IPS-NIHi11 (cell line): ENCODE data around the gene INO80.

Experiments used
- DNase-seq: peaks from one replicate; pipeline ENCODE4 v3.0.0; 2012; ENCODE audit warnings: mixed read lengths, low spot score

Gene INO80

GRCh38 chr15:41001524-41002214 lies 114.4 kb downstream of the INO80 start:
- DNase-seq, result no peak

GRCh38 chr15:40999190-40999589 lies 116.9 kb downstream of the INO80 start:
- DNase-seq, result no peak

GRCh38 chr15:40995656-40996055 lies 120.4 kb downstream of the INO80 start:
- DNase-seq, result no peak

GRCh38 chr15:40992825-40993224 lies 123.3 kb downstream of the INO80 start:
- no peak for DNase-seq

- DNase-seq, result no peak
Measured at GRCh38 chr15:40992241-40992741, 123.8 kb downstream of the INO80 start.

- no peak for DNase-seq
Measured at GRCh38 chr15:40991355-40991754, 124.7 kb downstream of the INO80 start.

GRCh38 chr15:40990789-40991188 lies 125.3 kb downstream of the INO80 start:
- DNase-seq, result no peak

GRCh38 chr15:40990080-40990479 lies 126.0 kb downstream of the INO80 start:
- DNase-seq, result no peak

GRCh38 chr15:40988156-40988555 lies 127.9 kb downstream of the INO80 start:
- no peak for DNase-seq

GRCh38 chr15:40986820-40987219 lies 129.3 kb downstream of the INO80 start:
- DNase-seq, result no peak

GRCh38 chr15:40985541-40986330 lies 130.3 kb downstream of the INO80 start:
- no peak for DNase-seq

GRCh38 chr15:40984964-40985363 lies 131.1 kb downstream of the INO80 start:
- DNase-seq, result no peak

GRCh38 chr15:40984406-40984805 lies 131.7 kb downstream of the INO80 start:
- DNase-seq, result no peak

- no peak for DNase-seq
Measured at GRCh38 chr15:40982855-40983254, 133.2 kb downstream of the INO80 start.

GRCh38 chr15:40981186-40981585 lies 134.9 kb downstream of the INO80 start:
- no peak for DNase-seq

- no peak for DNase-seq
Measured at GRCh38 chr15:40978562-40978961, 137.5 kb downstream of the INO80 start.

GRCh38 chr15:40978141-40978540 lies 137.9 kb downstream of the INO80 start:
- DNase-seq, result no peak

GRCh38 chr15:40976819-40977218 lies 139.3 kb downstream of the INO80 start:
- no peak for DNase-seq

- no peak for DNase-seq
Measured at GRCh38 chr15:40974879-40975278, 141.2 kb downstream of the INO80 start.

GRCh38 chr15:40969363-40969762 lies 146.7 kb downstream of the INO80 start:
- DNase-seq, result no peak

- DNase-seq, result no peak
Measured at GRCh38 chr15:40968290-40969085, 147.6 kb downstream of the INO80 start.

- DNase-seq, result no peak
Measured at GRCh38 chr15:40964634-40965033, 151.4 kb downstream of the INO80 start.

GRCh38 chr15:40964006-40964405 lies 152.1 kb downstream of the INO80 start:
- DNase-seq, result no peak
